Activated T-helper 9 cell treated with anti-CD3 and anti-CD28 coated beads, Interleukin-2, amount 50 U/mL, for 16 hours (primary cell): ENCODE data around the gene MARK2.

Source experiments
- DNase-seq: peaks from one replicate; pipeline ENCODE4 v3.0.0-alpha.2; 2020; ENCODE audit warnings: low read depth

Gene MARK2

GRCh38 chr11:63929616-63930015, 90.7 kb downstream of the MARK2 start:
- DNase-seq: no peak

DNA sequence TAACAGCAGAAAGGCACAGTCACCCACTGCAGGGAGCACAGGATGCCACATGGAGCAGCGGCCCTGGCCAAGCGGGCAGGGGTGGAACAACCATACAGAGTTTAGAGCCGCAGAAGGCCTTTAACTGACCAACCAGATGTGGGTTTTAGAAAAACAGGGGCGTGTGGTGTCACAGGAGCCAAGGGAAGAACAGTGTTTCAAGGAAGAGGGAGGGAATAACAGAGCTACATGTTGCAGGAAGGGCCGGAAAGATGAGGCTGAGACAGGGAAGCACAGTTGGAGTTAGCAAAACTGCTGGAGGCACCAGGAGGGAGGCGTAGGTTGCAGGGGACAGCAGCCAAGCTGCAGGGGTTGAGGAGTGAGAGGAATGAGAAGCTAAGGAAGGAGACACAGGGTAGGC, 92.1 kb downstream of the MARK2 start:
- no peak for DNase-seq

DNA sequence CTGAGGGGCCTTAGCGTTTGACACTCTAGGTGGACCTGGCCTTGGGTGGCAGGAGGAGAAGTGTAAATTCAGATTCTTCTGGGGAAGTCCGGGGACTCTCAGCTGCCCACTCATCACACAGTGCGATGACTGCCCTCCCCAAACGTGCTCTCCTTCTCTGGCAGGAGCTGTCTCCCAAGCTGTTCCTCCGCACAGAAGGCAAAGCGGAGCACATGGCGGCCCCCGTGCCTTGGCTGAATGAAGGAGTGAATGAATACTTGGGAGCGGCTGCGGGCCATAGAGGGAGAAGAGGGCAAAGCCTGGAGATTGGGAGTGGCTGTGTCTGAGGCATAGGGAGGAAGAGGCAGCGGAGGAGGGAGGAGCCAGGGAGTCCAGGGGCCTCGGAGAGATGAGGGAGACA, 93.0 kb downstream of the MARK2 start:
- DNase-seq: no peak

DNA sequence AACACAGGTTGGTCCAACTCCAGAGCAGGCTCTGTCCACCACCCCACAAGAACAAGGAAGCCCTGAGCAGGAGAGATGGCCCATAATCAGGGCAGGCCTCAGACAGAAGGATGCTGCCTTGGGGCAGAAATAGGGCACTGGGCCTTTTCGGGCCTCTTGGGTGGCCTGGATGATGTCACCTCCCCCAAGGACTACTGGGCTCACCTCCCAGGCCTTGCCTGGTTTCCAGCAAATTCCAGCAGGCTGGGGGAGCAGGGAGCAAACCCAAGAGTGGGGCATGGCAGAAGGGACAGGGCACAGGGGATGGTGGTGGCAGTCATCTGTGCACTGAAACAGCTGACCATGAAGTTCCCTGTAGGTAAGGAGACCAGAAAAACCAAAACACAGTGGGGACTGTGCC, 94.5 kb downstream of the MARK2 start:
- DNase-seq: no peak

- DNase-seq: no peak
These were observed 99.0 kb downstream of the MARK2 start for GRCh38 chr11:63937713-63938478.

DNA sequence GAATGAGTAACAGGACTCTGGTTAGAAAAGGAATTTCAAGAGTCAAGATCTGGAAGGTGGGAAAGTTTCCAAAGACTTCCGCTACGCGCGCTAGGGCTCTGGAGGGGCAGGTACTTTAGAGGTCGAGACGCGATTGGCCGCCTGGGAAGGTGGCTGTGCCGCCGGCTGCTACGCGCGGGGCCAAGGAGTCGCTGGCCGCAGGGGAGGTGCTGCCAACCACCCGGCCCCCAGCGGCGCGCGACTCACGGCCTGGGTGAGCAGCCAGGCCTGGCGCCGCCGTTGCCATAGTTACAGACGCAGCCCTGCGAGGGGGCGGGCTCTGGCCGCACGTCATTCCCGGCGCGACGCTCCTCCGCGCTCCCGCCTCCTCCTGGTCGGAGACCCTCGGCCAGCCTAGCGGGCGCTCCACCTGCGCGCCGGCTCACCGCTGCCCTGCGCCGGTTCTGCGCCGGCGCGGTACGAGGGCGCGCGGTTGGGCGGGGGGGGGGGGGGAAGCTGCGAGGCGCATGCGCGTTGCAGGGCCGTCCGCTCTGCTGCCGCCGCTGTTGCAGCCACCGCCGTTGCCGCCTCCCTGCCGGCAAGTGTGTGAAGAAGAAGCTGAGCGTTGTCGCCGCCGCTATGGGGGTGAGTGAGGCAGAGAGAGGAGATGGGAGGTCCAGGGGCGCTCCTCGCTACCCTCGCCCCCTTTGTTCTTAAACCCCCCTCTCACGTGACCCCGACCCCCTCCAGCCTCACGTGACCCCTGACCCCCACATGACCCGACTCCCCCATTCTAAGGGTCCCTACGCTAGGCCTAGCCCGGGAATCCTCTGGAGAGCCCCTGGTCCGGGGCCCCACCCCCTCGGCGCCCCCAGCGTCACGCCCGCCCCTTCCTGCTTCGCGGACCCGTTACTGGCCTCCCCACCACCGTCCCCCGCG, 99.8 kb downstream of the MARK2 start, which contains the start of gene NAA40:
Gene NAA40 (plus strand): TSS at position 524 of the 918 bp plus-strand sequence. CDS start 95 bp downstream, at position 619.
- DNase-seq: peak; percentile 92

GRCh38 chr11:63939397-63939891, 100.5 kb downstream of the MARK2 start:
- no peak for DNase-seq

DNA sequence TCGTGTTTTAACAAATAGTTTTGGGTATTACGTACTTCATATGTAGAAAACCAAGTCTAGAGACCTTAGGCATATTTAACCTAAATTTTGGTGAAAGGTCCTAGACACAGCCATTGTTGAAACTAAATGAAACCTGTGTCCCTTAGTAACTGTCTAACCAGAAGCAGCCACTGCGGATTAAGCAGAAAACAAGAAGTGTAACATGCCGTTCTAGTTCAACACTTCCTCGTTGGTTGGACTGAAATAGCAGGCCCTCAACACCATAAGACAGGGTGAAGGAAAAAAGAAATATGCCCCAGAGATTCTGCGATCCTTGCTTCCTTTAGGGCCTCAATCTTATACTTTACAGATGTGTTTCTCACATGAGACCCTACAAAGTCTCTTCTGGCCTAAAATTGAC, 101.9 kb downstream of the MARK2 start:
- DNase-seq: no peak

DNA sequence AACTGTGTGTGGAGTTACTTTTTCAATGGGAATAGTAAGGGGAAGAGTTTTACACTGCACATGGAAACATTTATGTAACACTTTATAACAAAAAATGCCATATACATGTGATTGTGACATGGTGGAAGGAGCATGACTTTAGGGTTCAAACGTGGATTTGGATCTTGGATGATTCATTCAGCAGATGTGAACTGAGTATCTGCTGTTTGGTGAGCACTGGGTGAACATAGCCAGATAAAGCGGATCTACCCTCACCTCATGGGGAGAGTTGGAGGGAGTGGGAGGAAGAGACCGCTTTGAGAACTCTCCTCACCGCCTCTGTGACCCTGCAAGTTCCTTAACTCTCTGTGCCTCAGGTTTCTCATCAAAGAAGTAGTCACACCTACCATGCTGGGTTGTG, 103.0 kb downstream of the MARK2 start:
- no peak for DNase-seq

- no peak for DNase-seq
These were observed 103.9 kb downstream of the MARK2 start for GRCh38 chr11:63942803-63943202.

- no peak for DNase-seq
These were observed 106.1 kb downstream of the MARK2 start for GRCh38 chr11:63944987-63945386.

DNA sequence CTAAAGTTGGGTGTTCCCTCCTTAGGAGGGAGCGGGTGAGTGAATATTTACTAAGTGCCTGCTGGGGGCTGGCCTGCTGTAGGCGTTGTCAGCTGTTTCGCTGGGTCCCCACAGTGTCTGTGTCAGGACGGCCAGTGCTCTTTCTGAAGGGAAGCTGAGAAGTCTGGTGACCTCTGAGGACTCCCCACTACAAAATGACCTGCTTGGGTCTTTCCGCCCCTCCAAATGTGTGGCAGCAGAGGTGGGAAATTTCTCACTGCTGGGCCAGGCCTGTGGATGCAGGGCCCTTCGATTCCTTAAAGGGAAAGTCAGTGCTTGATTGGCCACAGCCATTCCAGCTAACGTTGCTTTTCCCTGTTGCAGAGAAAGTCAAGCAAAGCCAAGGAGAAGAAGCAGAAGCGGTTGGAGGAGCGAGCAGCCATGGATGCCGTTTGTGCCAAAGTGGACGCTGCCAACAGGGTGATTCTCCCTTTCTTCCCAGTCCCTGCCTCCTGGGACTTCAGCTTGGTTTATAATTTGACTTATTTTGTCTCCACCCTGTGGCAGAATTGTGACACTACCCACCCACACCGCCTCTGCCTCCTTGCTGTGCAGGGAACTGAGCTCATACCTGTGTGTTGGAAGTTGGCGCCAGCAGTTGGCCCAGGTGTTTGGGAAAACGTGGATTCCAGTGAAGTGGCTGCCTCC, 106.7 kb downstream of the MARK2 start:
- DNase-seq: peak; percentile 17

DNA sequence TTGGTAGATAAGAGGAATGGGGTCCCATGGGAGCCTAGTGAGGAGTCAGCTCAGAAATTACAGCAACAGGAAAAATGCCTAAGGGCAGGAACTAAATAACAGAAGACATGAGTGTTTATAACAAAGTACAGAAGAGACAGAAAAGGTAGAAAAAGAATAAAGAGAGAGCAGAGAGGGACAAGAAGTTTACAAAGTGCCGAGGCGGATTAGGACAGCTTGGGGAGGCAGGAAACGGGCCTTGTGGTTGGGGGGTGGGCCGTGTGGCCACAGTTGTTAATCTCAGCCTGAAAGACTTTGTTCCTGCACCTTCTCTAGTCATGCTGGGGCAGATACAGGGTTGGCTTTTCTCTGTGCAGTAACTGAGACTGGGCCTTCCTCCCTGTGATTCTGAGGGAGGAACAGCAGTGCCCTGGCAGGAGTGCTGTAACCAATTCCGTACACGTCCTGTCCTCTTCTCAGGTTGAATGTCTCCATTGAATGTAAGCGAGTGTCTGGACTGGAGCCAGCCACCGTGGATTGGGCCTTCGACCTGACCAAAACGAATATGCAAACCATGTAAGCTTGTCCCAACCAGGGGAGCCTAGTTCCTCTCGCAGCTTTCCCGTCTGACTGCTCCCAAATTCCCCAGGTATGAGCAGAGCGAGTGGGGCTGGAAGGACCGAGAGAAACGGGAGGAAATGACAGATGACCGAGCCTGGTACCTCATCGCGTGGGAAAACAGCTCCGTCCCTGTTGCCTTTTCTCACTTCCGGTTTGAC, 113.0 kb downstream of the MARK2 start:
- DNase-seq: no peak

GRCh38 chr11:63952570-63952969, 113.7 kb downstream of the MARK2 start:
- DNase-seq: no peak

DNA sequence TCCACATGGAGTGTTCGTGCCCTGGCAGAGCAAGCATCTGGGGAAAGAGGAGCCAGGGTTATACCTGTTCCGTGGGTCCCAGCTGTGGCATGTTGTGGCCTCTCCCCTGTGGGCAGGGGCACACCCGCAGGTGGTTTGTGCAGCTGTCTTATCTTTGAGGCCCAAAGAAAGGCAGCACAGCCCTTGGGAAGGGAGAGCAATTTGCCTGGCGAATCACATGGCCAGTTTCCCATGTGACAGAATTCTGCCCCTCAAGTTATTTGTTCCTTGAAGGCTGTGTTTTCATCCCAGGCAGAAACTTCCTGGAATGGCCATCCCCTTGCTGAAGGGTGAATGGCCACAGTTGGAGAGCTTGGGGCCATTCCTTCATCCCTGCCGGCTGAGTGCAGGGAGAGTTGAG, 119.1 kb downstream of the MARK2 start:
- no peak for DNase-seq
